ENCODE data around the gene LDLRAD1.
A peak's percentile ranks its signal among the peaks of the same experiment; 100 is the strongest.
"Not testable (repeated sequence)": the region's sequence is repeated elsewhere in the genome, so short reads cannot be mapped to it uniquely, and the experiment has no call there.

The LDLRAD1 gene

GRCh38 chr1:54051933-54052430, 34.0 kb upstream of the LDLRAD1 start:
- in situ Hi-C loops (cut with HindIII; ENCODE audit: low sequenced_read_pairs) = no loop called here
- peak overlapping the region; percentile 67 for H3K4me3 ChIP-seq (ENCODE audit: low read depth, low read length)

GRCh38 chr1:54050435-54050834, 32.4 kb upstream of the LDLRAD1 start:
- in situ Hi-C loops (cut with HindIII; ENCODE audit: low sequenced_read_pairs); DNase-seq (ENCODE audit: low read depth); H3K4me3 ChIP-seq (ENCODE audit: low read depth, low read length): not testable (repeated sequence)

More at GRCh38 chr1:54051933-54052430, 34.0 kb upstream of the LDLRAD1 start:
- no peak for TF ChIP-seq CTCF (IDR thresholded peaks at IDR 0.05; ENCODE audit: low read depth, low read length, missing control alignments)
- no peak for DNase-seq (ENCODE audit: low read depth)

- DNase-seq (ENCODE audit: low read depth) = no peak
- TF ChIP-seq CTCF (IDR thresholded peaks at IDR 0.05; ENCODE audit: low read depth, low read length, missing control alignments) = no peak
- no peak overlapping the region for H3K4me3 ChIP-seq (ENCODE audit: low read depth, low read length)
- in situ Hi-C loops (cut with HindIII; ENCODE audit: low sequenced_read_pairs) = no loop called here
These were observed 29.7 kb upstream of the LDLRAD1 start for GRCh38 chr1:54047384-54048305.

GRCh38 chr1:54046671-54047383, 28.8 kb upstream of the LDLRAD1 start:
- in situ Hi-C loops (cut with HindIII; ENCODE audit: low sequenced_read_pairs) = no loop called here
- no peak overlapping the region for H3K4me3 ChIP-seq (ENCODE audit: low read depth, low read length)

GRCh38 chr1:54045496-54045895, 27.5 kb upstream of the LDLRAD1 start:
- in situ Hi-C loops (cut with HindIII; ENCODE audit: low sequenced_read_pairs) = no loop called here
- H3K4me3 ChIP-seq (ENCODE audit: low read depth, low read length) = no peak overlapping the region
- no peak for DNase-seq (ENCODE audit: low read depth)
- TF ChIP-seq CTCF (IDR thresholded peaks at IDR 0.05; ENCODE audit: low read depth, low read length, missing control alignments) = no peak

More at GRCh38 chr1:54046671-54047383, 28.8 kb upstream of the LDLRAD1 start:
- DNase-seq (ENCODE audit: low read depth) = no peak
- TF ChIP-seq CTCF (IDR thresholded peaks at IDR 0.05; ENCODE audit: low read depth, low read length, missing control alignments) = no peak

GRCh38 chr1:54041806-54042205, 23.8 kb upstream of the LDLRAD1 start:
- in situ Hi-C loops (cut with HindIII; ENCODE audit: low sequenced_read_pairs) = no loop called here
- DNase-seq (ENCODE audit: low read depth) = no peak
- no peak for TF ChIP-seq CTCF (IDR thresholded peaks at IDR 0.05; ENCODE audit: low read depth, low read length, missing control alignments)
- H3K4me3 ChIP-seq (ENCODE audit: low read depth, low read length) = no peak overlapping the region
